ENCODE data around the gene FTL. TPM values are rescaled to one million over a fixed set of nuclear protein-coding genes. Genes with fewer than 3 reads are reported as not detected.

The FTL gene
- total RNA-seq, 1 donor from 2014 or later: 908 TPM

DNA sequence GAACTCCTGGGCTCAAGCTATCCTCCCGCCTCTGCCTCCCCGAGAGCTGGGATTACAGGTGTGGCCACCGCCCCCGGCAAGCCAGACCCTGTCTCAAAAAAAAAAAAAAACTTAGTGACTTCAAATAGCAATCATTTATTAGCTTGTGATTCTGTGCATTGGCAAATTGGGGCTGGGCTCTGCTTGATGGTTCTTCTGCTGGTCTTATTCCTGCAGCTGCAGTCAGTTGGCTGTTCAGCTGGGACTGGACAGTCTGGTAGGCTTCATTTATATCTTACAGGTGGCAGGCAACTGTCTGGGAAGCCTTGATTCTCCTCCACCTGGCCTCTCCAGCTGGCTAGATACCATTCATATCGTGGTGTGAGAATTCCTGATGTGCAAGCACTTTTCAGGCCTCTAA, 24.2 kb upstream of the FTL start:
- no peaks in the 10 kb centered on the region for H3K9me3 Mint-ChIP-seq
- TF ChIP-seq, protein P1, sequence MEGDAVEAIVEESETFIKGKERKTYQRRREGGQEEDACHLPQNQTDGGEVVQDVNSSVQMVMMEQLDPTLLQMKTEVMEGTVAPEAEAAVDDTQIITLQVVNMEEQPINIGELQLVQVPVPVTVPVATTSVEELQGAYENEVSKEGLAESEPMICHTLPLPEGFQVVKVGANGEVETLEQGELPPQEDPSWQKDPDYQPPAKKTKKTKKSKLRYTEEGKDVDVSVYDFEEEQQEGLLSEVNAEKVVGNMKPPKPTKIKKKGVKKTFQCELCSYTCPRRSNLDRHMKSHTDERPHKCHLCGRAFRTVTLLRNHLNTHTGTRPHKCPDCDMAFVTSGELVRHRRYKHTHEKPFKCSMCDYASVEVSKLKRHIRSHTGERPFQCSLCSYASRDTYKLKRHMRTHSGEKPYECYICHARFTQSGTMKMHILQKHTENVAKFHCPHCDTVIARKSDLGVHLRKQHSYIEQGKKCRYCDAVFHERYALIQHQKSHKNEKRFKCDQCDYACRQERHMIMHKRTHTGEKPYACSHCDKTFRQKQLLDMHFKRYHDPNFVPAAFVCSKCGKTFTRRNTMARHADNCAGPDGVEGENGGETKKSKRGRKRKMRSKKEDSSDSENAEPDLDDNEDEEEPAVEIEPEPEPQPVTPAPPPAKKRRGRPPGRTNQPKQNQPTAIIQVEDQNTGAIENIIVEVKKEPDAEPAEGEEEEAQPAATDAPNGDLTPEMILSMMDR (conservative IDR thresholded peaks at IDR 0.05): no peak
- H3K36me3 Mint-ChIP-seq (ENCODE audit: low read depth): no peaks in the 10 kb centered on the region
- DNase-seq (ENCODE audit: low read depth, low spot score): no peak
- H3K4me3 Mint-ChIP-seq: no peak overlapping the region
- H3K27ac Mint-ChIP-seq (ENCODE audit: unreplicated experiment): no peak overlapping the region
- no peaks in the 10 kb centered on the region for H3K27me3 Mint-ChIP-seq (ENCODE audit: low read depth)
- no peaks in the 10 kb centered on the region for H3K4me1 Mint-ChIP-seq

DNA sequence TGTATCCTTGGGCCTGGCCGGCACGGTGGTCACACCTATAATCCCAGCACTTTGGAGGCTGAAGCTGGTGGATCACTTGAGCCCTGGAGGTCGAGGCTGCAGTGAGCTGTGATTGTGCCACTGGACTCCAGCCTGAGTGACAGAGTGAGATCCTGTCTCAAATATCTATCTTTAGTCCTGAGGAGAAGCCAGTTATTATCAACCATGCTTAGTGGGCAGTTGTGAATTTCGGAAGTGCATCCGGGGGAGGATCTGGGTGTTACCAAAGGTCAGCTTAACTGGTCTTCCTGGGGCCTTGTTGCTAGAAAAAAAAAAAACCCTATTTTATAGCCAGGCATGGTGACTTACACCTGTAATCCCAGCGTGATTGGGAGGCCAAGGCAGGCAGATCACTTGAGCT, 22.0 kb upstream of the FTL start:
- no peak overlapping the region for H3K27ac Mint-ChIP-seq (ENCODE audit: unreplicated experiment)
- TF ChIP-seq, protein P1 (conservative IDR thresholded peaks at IDR 0.05): no peak
- H3K27me3 Mint-ChIP-seq (ENCODE audit: low read depth): no peaks in the 10 kb centered on the region
- no peak overlapping the region for H3K4me3 Mint-ChIP-seq
- DNase-seq (ENCODE audit: low read depth, low spot score): no peak
- H3K9me3 Mint-ChIP-seq: no peaks in the 10 kb centered on the region
- no peaks in the 10 kb centered on the region for H3K36me3 Mint-ChIP-seq (ENCODE audit: low read depth)
- no peaks in the 10 kb centered on the region for H3K4me1 Mint-ChIP-seq

DNA sequence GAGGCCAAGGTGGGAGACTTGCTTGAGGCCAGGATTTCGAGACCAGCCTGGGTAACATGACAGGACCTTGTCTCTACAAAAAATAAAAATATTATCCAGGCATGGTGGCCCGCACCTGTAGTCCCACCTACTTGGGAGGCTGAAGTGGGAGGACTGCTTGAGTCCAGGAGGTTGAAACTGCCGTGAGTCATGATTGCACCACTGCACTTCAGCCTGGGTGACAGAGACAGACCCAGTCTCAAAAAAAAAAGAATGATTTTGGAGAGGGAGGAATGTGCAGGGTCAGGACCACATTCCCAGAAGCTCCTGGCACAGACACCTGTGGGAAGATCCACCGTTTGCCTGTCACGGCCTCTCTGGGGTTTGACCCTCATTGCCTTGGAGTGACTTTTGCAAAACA, 19.7 kb upstream of the FTL start:
- no peaks in the 10 kb centered on the region for H3K27me3 Mint-ChIP-seq (ENCODE audit: low read depth)
- DNase-seq (ENCODE audit: low read depth, low spot score): no peak
- H3K9me3 Mint-ChIP-seq: peaks cover 2% of the 10 kb centered on the region
- H3K36me3 Mint-ChIP-seq (ENCODE audit: low read depth): no peaks in the 10 kb centered on the region
- H3K4me1 Mint-ChIP-seq: no peaks in the 10 kb centered on the region
- no peak overlapping the region for H3K27ac Mint-ChIP-seq (ENCODE audit: unreplicated experiment)
- no peak overlapping the region for H3K4me3 Mint-ChIP-seq
- TF ChIP-seq, protein P1 (conservative IDR thresholded peaks at IDR 0.05): no peak

DNA sequence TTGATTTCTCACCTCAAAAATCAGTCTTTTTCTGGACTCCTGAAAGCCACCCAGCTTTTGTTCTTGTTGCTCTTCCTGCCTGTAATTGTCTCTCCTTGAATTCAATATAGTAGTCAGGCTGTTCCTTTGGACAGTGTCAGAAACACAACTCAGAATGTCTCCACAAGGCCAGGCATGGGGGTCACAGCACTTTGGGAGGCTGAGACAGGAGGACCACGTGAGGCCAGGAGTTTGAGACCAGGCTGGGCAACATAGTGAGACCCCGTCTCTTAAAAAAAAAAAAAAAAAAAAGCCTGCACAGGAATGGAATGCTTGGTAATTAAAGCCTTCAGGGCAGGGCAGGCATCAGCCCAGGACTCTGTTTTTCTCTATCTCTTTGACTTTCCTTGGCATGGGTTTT, 19.3 kb upstream of the FTL start:
- no peak for DNase-seq (ENCODE audit: low read depth, low spot score)
- Mint-ChIP-seq H3K4me1 (no peaks in the 10 kb centered on the region), H3K27me3 (ENCODE audit: low read depth) (no peaks in the 10 kb centered on the region), H3K27ac (ENCODE audit: unreplicated experiment) (no peak overlapping the region), H3K4me3 (no peak overlapping the region), H3K9me3 (peaks cover 2% of the 10 kb centered on the region), H3K36me3 (ENCODE audit: low read depth) (no peaks in the 10 kb centered on the region)
- TF ChIP-seq, protein P1 (conservative IDR thresholded peaks at IDR 0.05): no peak

DNA sequence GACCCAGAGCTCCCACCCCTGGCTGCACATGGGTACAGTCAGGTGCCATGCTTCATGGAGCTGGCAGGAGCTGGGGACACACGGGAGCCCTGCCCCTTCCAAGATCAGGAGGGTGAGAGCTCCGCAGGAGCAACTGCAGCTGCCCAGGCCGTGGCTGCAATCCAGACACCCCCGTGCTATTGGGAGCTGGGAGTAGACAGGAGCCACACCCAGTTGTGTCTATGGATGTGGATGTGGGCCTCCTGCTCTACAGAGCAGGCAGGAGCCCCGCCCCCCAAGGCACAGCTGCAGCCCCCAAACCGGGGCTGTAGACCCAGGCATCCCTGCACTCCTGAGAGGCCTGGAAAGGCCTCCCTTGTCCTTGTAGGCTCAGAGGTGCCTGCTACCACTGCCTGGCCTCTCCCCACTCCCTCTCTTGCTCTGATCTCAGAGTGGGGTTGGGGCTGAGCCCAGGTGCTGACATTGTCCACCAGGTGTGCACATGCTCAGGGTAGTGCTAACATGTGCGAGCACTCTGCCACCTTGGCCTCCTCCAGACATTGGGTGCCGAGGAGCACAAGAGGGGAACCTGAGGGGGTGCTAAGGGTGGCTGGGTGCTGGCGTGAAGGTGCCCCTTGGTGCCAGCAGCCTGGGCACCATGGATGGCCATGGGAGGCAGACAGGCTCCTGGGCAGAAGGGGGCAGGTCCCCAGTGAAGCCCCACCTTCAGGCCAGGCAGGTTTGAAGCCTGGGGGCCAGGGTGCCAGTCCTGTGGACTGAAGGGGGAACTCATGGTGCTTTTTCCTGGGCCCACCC, 18.4 kb upstream of the FTL start:
- Mint-ChIP-seq H3K36me3 (ENCODE audit: low read depth) (no peaks in the 10 kb centered on the region), H3K27ac (ENCODE audit: unreplicated experiment) (no peak overlapping the region)

More for the DNA sequence above, 18.4 kb upstream of the FTL start:
- TF ChIP-seq, protein P1 (conservative IDR thresholded peaks at IDR 0.05): no peak
- DNase-seq (ENCODE audit: low read depth, low spot score): no peak
- Mint-ChIP-seq H3K27me3 (ENCODE audit: low read depth) (no peaks in the 10 kb centered on the region), H3K9me3 (peaks cover 2% of the 10 kb centered on the region), H3K4me3 (no peak overlapping the region), H3K4me1 (no peaks in the 10 kb centered on the region)
